Activated CD8-positive, alpha-beta memory T cell treated with anti-CD3 and anti-CD28 coated beads for 4 hours (primary cell): Measurements from ENCODE around the gene ACAN.

Source experiments
- DNase-seq, 2 donors: peaks; one replicate each; pipeline ENCODE4 v3.0.0-alpha.2; 2020; ENCODE audit warnings: low read depth in 2 of 2

The ACAN gene

GRCh38 chr15:88843334-88843733 is 40.1 kb downstream of the ACAN start:
- no peak for DNase-seq

DNA sequence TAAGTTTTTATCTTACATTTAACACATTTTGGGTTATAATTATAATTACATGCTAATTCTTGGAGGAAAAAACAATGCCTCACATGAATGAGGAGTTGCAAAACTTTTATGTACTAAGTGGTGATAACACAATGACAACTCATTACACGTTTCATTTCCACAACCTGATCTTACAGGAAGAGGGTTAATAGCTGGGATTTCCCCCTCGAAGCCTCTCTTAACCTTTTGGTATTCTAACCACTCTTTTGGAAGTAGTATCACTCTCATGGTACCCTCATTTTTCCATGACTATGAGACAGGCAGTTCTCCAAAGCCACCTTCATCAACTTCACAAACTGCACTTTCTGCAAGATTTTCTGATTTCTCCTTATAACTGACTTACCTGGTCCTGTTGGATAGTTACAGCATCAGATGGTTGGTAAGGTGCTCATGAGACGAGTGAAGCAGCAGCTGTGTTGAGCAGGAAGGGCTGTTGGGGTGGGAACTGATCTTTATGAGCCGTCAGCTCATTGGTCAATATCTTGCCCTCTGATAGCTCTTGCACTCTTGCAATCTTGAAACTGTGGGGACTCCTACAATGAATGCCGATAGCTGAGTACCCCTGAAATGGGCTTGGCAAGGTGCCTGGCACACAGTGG is 41.6 kb downstream of the ACAN start:
- DNase-seq = no peak

- no peak for DNase-seq
These were observed 42.4 kb downstream of the ACAN start for GRCh38 chr15:88845616-88846015.

DNA sequence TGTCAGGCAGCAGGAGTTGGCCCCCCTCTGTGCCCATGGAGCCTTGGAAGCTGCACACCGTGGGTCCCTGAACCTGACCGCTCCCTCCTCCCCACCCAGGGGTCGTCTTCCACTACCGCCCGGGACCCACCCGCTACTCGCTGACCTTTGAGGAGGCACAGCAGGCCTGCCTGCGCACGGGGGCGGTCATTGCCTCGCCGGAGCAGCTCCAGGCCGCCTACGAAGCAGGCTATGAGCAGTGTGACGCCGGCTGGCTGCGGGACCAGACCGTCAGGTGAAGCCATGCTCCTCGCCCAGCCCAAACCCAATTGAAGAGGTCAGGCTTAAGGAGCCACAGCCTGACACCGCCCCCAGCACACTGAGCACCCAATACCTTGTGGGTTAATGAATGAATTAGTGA is 43.9 kb downstream of the ACAN start:
- no peak for DNase-seq

GRCh38 chr15:88848203-88848602 is 45.0 kb downstream of the ACAN start:
- DNase-seq = no peak

GRCh38 chr15:88849376-88850072 is 46.3 kb downstream of the ACAN start:
- no peak for DNase-seq

GRCh38 chr15:88852476-88852875 is 49.2 kb downstream of the ACAN start:
- DNase-seq = no peak

DNA sequence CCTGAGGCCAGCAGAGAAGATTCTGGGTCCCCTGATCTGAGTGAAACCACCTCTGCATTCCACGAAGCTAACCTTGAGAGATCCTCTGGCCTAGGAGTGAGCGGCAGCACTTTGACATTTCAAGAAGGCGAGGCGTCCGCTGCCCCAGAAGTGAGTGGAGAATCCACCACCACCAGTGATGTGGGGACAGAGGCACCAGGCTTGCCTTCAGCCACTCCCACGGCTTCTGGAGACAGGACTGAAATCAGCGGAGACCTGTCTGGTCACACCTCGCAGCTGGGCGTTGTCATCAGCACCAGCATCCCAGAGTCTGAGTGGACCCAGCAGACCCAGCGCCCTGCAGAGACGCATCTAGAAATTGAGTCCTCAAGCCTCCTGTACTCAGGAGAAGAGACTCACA is 55.7 kb downstream of the ACAN start:
- DNase-seq = no peak

DNA sequence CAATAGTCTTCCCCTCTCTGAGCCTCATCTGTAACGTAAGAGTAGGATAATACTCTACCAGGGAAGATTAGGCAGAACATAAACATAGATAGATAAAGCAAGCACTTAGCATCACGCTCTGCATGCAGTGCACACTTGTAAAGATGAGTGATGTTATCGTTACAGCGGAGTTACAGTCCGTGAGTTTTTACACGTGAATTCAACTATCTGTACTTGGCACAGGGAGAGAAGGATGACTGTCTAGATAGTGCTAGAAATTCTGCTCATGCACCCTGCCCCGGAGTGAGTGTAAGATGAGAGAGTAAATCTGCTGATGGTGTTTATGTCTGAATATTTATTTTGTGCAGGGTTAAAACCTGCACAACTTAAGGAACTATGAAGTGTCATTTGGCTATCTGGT is 56.3 kb downstream of the ACAN start:
- DNase-seq = no peak

DNA sequence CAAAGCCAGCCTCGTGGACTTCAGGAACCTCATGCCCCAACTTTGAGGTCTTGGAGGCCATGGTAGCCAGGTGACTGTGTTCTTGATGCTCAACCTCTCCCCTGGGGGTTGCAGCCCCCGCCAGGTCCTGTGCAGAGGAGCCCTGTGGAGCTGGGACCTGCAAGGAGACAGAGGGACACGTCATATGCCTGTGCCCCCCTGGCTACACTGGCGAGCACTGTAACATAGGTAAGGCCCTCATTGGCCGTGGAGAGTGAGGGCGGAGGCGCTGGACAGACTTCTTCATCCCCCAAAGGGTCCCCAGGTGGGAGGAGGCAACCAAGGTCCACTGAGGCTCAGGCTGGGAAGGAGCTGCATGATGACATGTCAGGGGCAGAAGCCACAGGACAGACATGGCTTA is 57.0 kb downstream of the ACAN start:
- no peak for DNase-seq

- DNase-seq = no peak
These were observed 60.2 kb downstream of the ACAN start for GRCh38 chr15:88863412-88863811.

DNA sequence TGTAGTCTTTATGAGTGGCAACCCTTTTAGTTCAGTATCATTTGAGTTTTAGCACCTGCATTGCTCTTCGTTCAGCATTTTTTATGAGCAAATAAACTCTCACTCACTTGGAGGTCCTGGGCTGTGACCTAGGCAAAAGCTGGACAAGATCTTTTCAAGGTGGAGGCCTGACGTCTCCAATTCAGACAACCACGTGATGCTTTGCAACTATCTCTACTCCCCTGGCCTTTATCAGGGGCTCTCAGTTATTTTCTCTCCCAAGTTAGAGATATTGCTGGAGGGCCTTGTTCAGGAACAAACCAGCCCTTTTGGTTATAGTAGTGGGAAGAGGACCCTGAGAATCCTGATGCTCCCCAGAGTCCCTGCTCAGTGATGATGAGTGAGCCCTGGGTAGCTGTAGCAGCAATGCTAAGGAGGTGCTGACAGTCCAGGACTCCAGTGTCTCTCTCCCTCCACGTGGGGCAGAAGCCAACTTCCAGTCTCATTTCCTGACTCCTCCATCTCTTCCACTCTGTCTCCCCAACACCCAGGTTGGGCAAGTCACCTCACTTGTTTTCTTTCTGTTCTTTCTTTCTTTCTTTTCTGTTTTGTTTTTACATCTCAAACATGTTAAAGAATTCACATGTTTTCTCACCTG is 61.7 kb downstream of the ACAN start:
- DNase-seq = no peak

DNA sequence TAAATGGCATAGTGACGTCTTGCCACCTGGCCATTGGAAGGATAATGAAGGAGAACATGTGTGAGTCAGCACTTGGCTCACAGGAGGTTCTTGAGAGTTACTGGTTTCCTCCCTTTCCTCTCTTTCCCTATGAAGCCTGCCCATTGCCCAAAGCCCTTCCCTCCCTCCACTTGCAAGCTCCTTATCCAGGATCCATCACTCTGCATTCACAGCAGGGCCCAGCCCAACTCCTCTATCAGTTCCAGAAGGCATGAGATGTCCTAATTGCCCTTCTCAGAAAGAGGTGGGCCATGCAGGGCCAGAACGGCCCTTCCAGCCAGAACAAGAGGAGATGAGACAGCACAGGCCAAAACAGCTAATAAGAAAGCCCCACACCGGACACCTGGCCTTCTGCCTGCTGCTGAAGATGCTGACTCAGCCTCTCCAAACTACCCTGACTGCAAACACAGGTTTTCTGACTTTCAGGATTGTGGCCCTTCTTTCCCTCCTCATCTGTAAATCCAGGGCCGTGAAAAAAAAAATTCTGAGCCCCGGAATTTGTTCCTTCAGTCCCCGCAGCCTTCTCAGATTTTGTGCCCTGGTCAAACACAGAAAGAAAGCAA is 62.4 kb downstream of the ACAN start:
- DNase-seq = no peak

DNA sequence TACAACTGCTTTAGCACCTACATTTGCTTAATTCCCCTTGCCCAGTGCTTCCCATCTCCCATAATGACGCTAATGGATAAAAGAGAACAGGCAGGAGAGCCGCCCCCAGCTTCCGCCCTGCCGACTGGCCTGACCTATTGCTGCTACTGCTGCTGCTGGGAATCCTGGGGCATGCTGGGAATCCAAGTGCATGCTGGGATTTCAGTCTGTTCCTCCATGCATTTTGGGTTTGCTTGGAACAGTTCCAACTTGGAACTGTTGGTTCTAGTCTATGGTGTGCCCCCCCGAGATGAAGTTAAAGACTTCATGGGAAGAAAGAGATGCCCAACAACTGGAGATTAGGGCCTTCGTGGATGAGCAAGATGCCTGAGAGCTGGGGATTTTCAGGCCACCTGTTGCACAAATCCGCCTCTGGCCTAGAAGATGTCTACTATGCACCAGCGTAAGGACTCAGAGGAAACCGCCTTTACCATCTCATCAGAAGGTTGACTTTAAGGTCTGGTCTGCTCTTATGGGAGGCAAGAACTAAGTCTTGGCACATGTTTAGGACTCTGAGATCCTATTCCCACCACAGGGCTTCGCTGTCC is 63.2 kb downstream of the ACAN start:
- DNase-seq = no peak

GRCh38 chr15:88871313-88871712 is 68.1 kb downstream of the ACAN start:
- no peak for DNase-seq

- DNase-seq = no peak
These were observed 68.9 kb downstream of the ACAN start for GRCh38 chr15:88872106-88872505.

GRCh38 chr15:88872706-88873105 is 69.5 kb downstream of the ACAN start:
- DNase-seq = no peak

DNA sequence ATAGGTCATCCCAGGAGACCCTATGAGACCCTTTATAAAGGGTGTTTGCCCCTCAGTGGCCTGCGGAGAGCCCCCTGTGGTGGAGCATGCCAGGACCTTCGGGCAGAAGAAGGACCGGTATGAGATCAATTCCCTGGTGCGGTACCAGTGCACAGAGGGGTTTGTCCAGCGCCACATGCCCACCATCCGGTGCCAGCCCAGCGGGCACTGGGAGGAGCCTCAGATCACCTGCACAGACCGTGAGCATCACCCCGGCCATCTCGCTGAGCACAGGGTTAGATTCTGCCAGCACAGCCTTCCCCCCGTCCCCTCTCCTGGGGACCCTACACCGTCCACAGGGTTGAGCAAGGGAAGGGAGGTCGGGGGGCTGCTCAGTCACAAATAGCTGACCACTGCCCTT is 70.5 kb downstream of the ACAN start:
- no peak for DNase-seq

DNA sequence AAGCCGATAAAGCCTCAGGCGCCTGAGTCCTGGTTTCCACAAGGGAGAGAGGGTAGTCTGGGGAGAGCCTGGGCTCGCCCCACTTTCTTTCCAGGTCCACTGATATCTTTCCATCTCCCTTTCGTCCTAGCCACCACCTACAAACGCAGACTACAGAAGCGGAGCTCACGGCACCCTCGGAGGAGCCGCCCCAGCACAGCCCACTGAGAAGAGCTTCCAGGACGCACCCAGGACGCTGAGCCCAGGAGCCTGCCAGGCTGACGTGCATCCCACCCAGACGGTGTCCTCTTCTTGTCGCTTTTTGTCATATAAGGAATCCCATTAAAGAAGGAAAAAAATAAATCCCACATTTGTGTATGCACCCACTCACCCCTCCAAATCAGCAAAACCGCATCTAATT is 71.0 kb downstream of the ACAN start:
- no peak for DNase-seq

DNA sequence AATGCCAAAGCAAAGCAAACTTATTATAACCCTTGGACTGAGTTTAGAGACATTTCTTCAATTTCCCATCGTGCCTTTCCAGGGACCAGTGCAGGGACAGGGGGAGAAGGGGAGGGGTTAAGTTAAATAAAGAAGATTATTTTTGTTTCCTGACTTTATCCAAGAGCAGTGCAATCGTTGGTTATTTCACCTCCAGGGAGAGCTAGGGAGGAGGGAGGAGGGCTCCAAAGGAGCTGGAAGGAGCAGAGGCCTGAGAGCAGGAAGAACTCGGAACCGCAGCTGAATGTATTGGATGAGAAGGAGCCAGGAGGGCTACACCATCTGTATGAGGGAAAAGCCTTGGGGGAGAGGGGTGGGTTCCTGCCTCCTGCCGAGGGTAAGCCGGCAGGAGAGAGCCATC is 71.4 kb downstream of the ACAN start:
- DNase-seq = no peak

DNA sequence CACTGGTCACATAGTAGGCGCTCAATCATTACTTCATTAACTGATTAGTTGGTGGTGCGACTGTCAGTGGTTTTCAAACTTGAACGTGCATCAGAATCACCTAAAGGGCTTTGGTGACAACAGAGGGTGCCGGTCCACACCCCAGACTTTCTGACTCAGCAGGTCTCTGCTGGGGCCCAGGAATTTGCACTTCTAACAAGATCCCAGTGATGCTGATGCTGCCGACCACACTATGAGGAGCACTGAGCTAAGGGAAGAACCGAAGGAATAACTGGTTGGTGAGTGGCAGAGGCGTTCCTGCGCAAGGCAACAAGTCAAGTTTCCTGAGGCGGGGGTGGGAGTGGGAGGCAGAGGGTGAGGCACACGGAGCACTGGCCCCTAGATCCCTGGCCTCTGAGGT is 73.3 kb downstream of the ACAN start:
- no peak for DNase-seq

GRCh38 chr15:88877415-88877814 is 74.2 kb downstream of the ACAN start:
- no peak for DNase-seq

- DNase-seq = no peak
These were observed 74.7 kb downstream of the ACAN start for GRCh38 chr15:88877906-88878305.
